ENCODE results near the gene ATP11B. TPM values are rescaled to one million over a fixed set of nuclear protein-coding genes. Genes with fewer than 3 reads are reported as not detected.

The ATP11B gene
- total and polyA plus RNA-seq, 10 of the 15 experiments (the other 5 are each of a cell fraction or from before 2014, with no cell fraction given) = 10.3 to 66.9 (median 36.7) TPM

GRCh38 chr3:182790612-182791011 is 2.7 kb upstream of the ATP11B start (continued):
- TF ChIP-seq IRF3 (IDR thresholded peaks at IDR 0.05) = no peak
- TF ChIP-seq ELK1 (IDR thresholded peaks at IDR 0.05; ENCODE audit: low read depth, low read length) = no peak
- TF ChIP-seq NR2C2 (IDR thresholded peaks at IDR 0.05; ENCODE audit: borderline replicate concordance, control insufficient read depth, insufficient read length, low read depth) = no peak
- TF ChIP-seq DPF2 (IDR thresholded peaks at IDR 0.05) = no peak
- no peak for TF ChIP-seq SIN3A (IDR thresholded peaks at IDR 0.05; ENCODE audit: low read depth, low read length)
- no peak for TF ChIP-seq MYC (IDR thresholded peaks at IDR 0.05; ENCODE audit: insufficient read depth, insufficient read length, insufficient replicate concordance, low read length, severe bottlenecking)
- no peak for TF ChIP-seq ASH2L (IDR thresholded peaks at IDR 0.05; ENCODE audit: borderline replicate concordance, low read depth)

- Histone ChIP-seq H3K4me1 (ENCODE audit: control insufficient read depth, insufficient read depth, low read length) (peaks cover 10% of the 10 kb centered on the region), H3K9ac (ENCODE audit: control insufficient read depth, insufficient read depth, low read length) (peak overlapping the region; percentile 97), H4K20me1 (ENCODE audit: control insufficient read depth, insufficient read depth) (no peaks in the 10 kb centered on the region), H3K27ac (ENCODE audit: control insufficient read depth, insufficient read depth) (peak overlapping the region; percentile 96), H3K4me2 (ENCODE audit: control insufficient read depth, insufficient read depth) (peak overlapping the region; percentile 90), H3K36me3 (ENCODE audit: control insufficient read depth in 2 of 2, insufficient read depth in 2 of 2, low read length in 1 of 2) (no peaks in the 10 kb centered on the region), H2AFZ (ENCODE audit: control insufficient read depth, low read depth, low read length) (peak overlapping the region; percentile 83), H3K79me2 (ENCODE audit: control insufficient read depth, insufficient read depth, low read length) (peaks cover 61% of the 10 kb centered on the region), H3K27me3 (replicated peaks in 1 of 2; ENCODE audit: control insufficient read depth in 2 of 2, insufficient read depth in 2 of 2, low read length in 1 of 2) (no peaks in the 10 kb centered on the region), H3K4me3 (peak overlapping the region; percentile 90), H3K9me3 (replicated peaks; ENCODE audit: control insufficient read depth, insufficient read depth, low read length) (no peaks in the 10 kb centered on the region)
- ChIA-PET POLR2A (interaction anchor here (0.5 to 6.1 kb wide), 12 partner anchors 8 to 419 kb away, joined by 3 to 52 read pairs (median 4); no protein-coding TSS in a partner anchor), RAD21 (ENCODE audit: unreplicated experiment) (interaction anchor here (0.9 to 6.3 kb wide), 5 partner anchors 12 to 78 kb away, joined by 3 to 89 read pairs (median 6); no protein-coding TSS in a partner anchor), SMC1A (ENCODE audit: uncharacterized antibody, unreplicated experiment) (interaction anchor here (0.7 to 8.5 kb wide), 5 partner anchors 14 to 78 kb away, joined by 3 to 122 read pairs (median 5); no protein-coding TSS in a partner anchor), CTCF (interaction anchor here (1.0 to 3.0 kb wide), 5 partner anchors 63 to 111 kb away, joined by 3 to 39 read pairs (median 8); no protein-coding TSS in a partner anchor)
- in situ Hi-C loops (cut with MboI) (no loop called here), intact Hi-C loops (cut with micrococcal nuclease; ENCODE audit: unreplicated experiment) (loop anchor here (1.0 to 2.0 kb wide), 2 partner anchors 63 to 77 kb away; no protein-coding TSS in a partner anchor)
- no peak for DNase-seq (ENCODE audit: low read depth, low spot score)
- ATAC-seq = peak; percentile 44
- BruUV-seq (replicated peaks) = no TSS peak
- peak; percentile 62 for FAIRE-seq
- WGBS (ENCODE audit: insufficient coverage, insufficient replicate concordance, low lambda C conversion rate, missing lambda C conversion rate) = under 1% methylated on average over 80 of the region's 86 CpGs
- TF ChIP-seq ZNF207 (IDR thresholded peaks at IDR 0.05; ENCODE audit: borderline replicate concordance) = peak; percentile 27; the same call in 1 of the 2 replicates
- peak in 1 of 2 experiments; percentile 94; a peak in 2 of 3 replicates for TF ChIP-seq EGR1 (IDR thresholded peaks at IDR 0.05; ENCODE audit: borderline replicate concordance in 1 of 2, low read depth in 2 of 2, low read length in 2 of 2)
- no peak for TF ChIP-seq NFXL1 (IDR thresholded peaks at IDR 0.05; ENCODE audit: borderline replicate concordance)
- TF ChIP-seq GATAD2B (conservative IDR thresholded peaks at IDR 0.05; ENCODE audit: low read depth) = peak; percentile 83
- TF ChIP-seq CREM (IDR thresholded peaks at IDR 0.05; ENCODE audit: low read depth) = no peak; the same call in 1 of the 2 replicates
- 0 out of 2 replicates have a peak, but pooled peaks have one; percentile 3 for TF ChIP-seq TCF3 (IDR thresholded peaks at IDR 0.05; ENCODE audit: borderline replicate concordance, insufficient read depth, low read depth, low read length)
- peak; percentile 75; the same call in 1 of the 2 replicates for TF ChIP-seq ZBED1 (IDR thresholded peaks at IDR 0.05; ENCODE audit: borderline replicate concordance)
- peak; percentile 62 for TF ChIP-seq SIN3A (IDR thresholded peaks at IDR 0.05; ENCODE audit: low read depth, low read length)
- TF ChIP-seq YY1 (IDR thresholded peaks at IDR 0.05; ENCODE audit: low read depth, low read length) = peak; percentile 43
- TF ChIP-seq BACH1 (IDR thresholded peaks at IDR 0.05; ENCODE audit: borderline replicate concordance) = peak; percentile 78
- TF ChIP-seq CHD1 (IDR thresholded peaks at IDR 0.05; ENCODE audit: low read depth, low read length) = 0 out of 2 replicates have a peak, but pooled peaks have one; percentile 59
- no peak for TF ChIP-seq HDGF (IDR thresholded peaks at IDR 0.05)
- no peak; the same call in 1 of the 2 replicates for TF ChIP-seq TBL1XR1 (IDR thresholded peaks at IDR 0.05; ENCODE audit: low read depth, low read length)
- peak; percentile 78 for TF ChIP-seq IKZF1 (conservative IDR thresholded peaks at IDR 0.05)
- TF ChIP-seq DPF2 (IDR thresholded peaks at IDR 0.05) = peak; percentile 94
- TF ChIP-seq NR2F1 (conservative IDR thresholded peaks at IDR 0.05) = peak; percentile 75
These were observed 555 bp downstream of the ATP11B start for GRCh38 chr3:182793663-182794454.
